CD4-positive, alpha-beta T cell treated with Interleukin-6 at 100 ng/mL for 8 hours (primary cell): ENCODE data around the gene TMEM170A.
A peak's percentile ranks its signal among the peaks of the same experiment; 100 is the strongest.
"Not testable (repeated sequence)": the region's sequence is repeated elsewhere in the genome, so short reads cannot be mapped to it uniquely, and the experiment has no call there.

Experiments
- DNase-seq: peaks from one replicate; pipeline ENCODE4 v3.0.0-alpha.2; 2020; ENCODE audit warnings: mixed read lengths, low spot score

TMEM170A gene

DNA sequence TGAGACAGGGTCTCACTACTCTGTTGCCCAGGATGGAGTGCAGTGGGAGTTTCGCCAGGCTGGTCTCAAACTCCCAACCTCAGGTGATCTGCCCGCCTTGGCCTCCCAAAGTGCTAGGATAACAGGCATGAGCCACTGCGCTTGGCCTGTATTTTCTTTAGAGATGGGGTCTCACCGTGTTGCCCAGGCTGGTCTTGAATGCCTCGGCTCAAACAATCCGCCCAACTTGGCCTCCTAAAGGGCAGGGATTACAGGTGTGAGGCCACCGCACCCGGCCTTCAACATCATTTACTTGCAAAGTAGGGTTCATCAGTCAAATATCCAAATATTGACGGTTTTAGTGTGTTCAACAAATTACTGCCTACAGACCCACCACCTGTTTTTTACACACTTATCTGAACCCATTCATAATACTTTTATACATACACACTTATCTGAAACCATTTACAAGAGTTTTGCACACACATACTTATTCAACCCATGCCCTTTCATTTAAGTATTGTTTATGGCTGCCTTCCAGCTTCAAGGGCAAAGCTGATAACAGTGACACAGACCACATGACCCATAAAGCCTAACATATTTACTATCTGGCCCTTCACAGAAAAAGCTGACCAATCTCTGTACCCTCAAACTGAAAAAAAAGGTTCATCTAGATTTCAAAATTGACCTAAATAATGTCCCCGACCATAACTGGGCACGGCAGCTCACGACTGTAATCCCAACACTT is 11.9 kb downstream of the TMEM170A start:
- DNase-seq, result no peak

DNA sequence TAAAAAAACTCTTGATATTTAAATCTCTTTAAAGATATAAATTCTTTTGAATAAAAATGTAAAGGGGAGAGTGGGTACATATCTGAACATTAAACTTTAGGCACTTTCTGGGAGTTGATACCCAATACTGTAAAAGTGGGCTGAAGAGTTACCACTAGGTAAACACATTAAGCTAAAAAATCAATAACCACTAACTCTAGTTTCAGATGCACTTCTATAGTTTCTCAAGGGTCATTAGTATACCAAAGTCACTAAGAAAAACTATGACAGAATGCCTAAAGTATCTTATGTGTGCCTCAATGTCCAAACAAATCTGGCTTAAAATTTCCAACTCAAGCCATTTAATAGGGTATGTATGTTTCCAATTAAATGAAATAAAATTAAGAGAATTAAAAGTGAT is 18.1 kb downstream of the TMEM170A start:
- DNase-seq, result no peak

DNA sequence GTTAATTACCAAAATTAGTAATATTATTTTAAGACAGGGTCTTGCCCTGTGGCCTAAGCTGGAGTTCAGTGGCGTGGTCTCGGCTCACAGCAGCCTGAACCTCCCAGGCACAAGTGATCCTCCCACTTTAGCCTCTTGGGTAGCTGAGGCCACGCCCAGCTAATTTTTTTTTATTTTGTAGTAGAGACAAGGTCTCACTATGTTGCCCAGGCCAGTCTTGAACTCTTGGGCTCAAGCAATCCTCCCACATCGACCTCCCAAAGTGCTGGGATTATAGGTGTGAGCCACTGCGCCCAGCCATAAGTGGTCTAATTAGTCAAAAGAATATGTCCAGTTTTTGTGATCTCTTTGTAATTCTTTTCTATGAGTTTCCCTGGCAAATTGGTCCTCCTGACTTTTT is 19.2 kb downstream of the TMEM170A start:
- DNase-seq, result no peak

- DNase-seq, result no peak
These were observed 21.2 kb downstream of the TMEM170A start for GRCh38 chr16:75443298-75443697.

DNA sequence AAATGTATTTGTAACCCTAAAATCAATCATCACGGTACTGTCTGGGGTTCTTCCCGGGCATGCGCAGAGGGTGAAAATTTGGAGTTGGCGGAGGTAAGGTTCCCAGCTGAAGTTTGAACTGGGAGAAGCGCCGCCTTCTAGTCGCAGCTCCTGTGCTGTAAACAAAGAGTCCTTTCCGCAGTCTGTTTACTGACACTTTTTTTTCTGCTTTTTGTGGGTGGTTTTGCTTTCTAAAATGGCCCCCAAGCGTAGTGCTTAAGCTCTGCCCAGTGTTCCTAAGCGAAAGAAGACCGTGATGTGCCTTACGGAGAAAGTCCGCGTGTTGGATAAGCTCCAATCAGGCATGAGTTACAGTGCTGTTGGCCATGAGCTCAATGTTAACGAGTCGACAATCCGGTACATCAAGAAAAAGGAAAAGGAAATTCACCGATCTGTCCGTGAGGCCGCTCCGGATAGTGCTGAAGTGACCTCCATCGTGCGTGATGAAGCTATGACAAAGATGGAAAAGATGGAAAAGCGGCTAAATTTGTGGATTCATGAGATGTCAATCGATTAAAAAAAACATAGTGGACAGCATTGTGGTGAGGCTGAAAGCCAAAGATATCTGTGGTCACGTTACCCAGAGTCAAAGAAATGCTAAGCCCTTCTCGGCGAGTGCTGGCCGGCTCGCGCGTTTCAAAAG is 30.6 kb downstream of the TMEM170A start:
- peak; percentile 76 for DNase-seq

- DNase-seq, result peak; percentile 94
These were observed 31.4 kb downstream of the TMEM170A start, which contains the start of gene CFDP1 for GRCh38 chr16:75432828-75433731. CFDP1 (minus strand) TSS chr16:75433503; CDS start chr16:75433352, 151 bp downstream.

GRCh38 chr16:75429621-75430403 is 34.7 kb downstream of the TMEM170A start:
- DNase-seq, result no peak

- DNase-seq, result not testable (repeated sequence)
These were observed 38.0 kb downstream of the TMEM170A start for GRCh38 chr16:75426524-75426923.

GRCh38 chr16:75424105-75424762 is 40.3 kb downstream of the TMEM170A start:
- not testable (repeated sequence) for DNase-seq

DNA sequence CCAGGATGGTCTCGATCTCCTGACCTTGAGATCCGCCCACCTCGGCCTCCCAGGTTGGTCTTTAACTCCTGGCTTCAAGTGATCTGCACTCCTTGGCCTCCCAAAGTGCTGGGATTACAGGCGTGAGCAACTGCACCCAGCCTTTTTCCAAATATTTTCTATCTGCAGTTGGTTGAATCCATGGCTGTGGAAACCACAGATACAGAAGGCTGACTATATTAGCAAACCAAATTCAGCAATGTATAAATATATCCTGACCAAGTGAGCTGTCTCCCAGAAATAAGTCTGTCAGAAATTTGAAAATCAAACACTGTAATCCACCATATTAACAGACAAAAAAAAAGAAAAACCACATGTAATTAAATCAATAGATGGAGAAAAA is 40.8 kb downstream of the TMEM170A start:
- no peak for DNase-seq

- DNase-seq, result no peak
These were observed 42.7 kb downstream of the TMEM170A start for GRCh38 chr16:75421820-75422126.

DNA sequence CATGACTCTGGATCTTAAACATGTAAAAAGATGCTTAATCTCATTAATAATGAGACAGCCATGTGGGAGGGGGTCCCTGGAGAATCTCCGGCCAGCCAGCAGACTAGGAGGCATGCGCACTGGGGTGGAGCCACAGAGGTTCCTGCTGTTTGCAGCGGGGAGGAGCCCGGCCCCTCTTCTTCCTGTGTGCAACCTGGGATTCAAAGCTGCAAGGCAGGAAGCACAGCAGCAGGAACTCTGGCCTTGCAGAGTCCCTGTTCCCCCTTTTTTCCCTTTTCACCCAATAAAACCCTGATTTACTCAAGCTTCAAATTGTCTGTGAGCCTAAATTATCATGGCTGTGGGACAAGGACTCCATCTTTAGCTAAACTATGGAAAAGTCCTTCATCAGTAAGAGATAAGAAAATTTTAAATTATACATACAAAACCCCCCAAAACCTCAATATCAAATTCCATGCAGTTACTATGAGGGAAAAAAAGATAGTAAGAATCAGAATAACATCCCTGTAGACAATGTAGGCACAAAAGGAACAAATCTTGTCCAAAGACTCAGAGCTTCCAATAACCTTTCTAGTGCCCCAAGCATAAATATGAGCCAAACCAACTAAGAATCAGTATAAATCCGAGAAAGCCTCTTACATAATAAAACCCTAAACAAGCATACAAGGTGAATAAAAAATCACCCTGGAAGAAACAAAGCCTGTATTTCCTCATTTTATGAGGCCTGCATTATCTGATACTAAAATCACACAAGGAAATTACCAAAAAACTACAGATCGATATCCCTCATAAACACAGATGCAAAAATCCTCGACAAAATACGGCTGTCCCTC is 43.3 kb downstream of the TMEM170A start:
- peak; percentile 24 for DNase-seq

DNA sequence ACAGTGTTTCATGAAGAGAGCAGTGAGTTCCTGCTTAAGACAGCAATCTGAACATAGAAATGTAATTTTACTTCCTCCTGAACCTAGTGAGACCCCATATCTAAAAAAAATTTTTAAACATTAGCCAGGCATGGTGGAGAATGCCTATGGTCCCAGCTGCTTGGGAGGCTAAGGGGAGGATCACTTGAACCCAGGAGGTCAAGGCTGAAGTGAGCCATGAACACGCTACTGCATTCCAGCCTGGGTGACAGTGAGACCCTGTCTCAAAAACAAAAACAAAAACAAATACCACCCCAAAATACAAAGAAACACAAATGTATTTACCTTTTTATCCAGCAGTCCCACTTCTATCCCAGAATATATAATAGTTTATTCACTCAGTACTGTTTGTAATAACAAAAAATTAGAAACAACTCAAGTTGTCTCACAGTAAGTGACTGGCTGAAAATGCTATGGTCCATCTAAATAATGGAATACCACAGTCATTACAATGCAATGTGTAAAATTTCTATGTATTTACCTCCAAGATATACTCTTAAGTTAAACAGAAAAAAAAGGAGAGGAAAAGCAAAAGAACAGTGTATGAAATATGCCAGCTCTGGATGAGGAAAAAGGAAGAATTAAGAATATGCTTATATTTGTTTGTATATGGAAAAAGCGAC is 47.5 kb downstream of the TMEM170A start:
- no peak for DNase-seq

- no peak for DNase-seq
These were observed 49.2 kb downstream of the TMEM170A start for GRCh38 chr16:75415169-75415905.

- DNase-seq, result no peak
These were observed 50.5 kb downstream of the TMEM170A start for GRCh38 chr16:75413951-75414350.

- DNase-seq, result no peak
These were observed 57.5 kb downstream of the TMEM170A start for GRCh38 chr16:75406943-75407342.

DNA sequence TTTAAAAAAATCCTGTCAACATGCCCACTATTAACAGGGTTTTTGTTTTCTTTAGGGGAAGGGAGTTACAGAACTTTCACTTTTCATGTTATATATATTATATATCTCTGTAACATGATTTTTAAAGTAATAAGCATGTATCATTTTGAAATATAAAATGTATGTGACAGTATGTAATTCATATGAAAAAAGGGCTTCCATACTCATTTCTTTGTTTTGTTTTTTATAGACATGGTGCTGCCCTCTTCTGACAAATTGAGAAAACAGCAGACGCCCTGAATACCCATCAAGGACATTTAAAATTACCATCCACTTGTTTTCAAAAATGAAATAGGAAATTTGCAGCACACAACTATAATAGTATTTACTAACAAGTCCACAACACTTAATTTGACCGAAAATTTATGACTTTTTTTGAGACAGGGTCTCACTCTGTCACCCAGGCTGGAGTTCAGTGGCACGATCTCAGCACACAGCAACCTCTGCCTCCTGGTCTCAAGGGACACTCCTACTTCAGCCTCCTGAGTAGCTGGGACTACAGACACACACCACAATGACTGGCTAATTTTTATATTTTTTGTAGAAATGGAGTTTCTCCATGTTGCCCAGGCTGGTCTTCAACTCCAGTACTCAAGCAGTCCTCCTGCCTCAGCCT is 61.5 kb downstream of the TMEM170A start:
- DNase-seq, result peak; percentile 6

DNA sequence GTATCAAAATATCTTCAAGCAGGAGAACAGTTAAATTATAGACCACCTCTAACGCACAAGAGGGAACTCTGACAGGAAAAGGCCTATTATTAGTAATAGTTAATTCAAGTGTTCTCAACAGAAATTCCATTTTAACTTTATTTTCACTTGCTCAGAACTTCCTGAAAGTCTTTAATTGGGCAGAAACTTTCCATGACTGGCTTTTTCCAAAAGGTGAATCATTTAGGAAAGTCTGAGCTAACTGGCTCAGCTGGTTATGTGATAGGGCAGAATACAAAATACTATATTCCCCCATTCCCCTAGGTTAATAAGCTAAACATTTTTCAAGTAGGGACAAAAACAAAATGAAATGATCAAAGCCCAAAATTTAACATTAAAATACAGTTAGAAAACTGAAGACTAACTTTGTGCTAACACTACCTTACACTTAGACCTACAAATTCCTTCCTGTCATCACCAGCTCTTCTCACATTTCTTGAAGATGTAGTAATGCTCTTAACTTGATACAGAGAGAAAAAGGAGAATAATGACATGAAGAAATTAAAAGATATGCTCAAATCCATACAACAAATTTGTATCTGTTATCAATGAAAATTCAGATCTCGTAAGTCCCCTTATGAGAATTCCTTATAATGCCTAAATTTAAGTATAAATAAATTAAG is 62.2 kb downstream of the TMEM170A start:
- no peak for DNase-seq
